Thyroid gland (tissue), 4 donors: ENCODE measurements around the gene LNPEP.

Source experiments
- POLR2A ChIP-seq, 2 donors: fragments of 450-650 bp; IDR thresholded peaks; one replicate each; pipeline ENCODE4 v1.6.1; 2017; ENCODE audit warnings: antibody characterized with exemption in 2 of 2, mild to moderate bottlenecking in 2 of 2, moderate library complexity in 1 of 2
- TF ChIP-seq, protein P1 (sequence below), 6 experiments: fragments of 200-600 bp in 3 of 6; fragments of 450-650 bp in 3 of 6; sonication (generic) in 3 of 6; IDR thresholded peaks; one replicate each; pipeline ENCODE4 v1.5.1; 2016 to 2019; ENCODE audit warnings: antibody characterized with exemption in 6 of 6, mild to moderate bottlenecking in 2 of 6, inconsistent platforms in 1 of 6, moderate library complexity in 1 of 6

DNA sequence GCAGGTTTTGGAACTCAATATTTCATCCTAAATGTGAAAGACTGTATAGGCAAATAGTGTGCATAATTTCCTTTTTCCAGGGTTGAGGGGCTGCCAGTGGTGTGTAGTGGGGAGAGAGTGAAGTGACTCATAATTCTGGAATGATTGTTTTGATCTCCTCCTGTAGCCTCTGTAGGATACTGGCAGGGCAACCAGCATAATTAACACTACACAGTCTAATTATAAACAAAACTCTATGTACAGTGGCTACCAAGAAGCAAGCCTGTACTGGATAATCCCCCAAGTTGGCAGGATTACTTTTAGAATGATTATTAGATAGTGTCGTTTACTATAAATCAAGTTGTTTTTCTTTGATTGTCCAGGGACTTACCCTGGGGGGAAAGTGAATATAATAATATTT, 32.2 kb downstream of the LNPEP start:
- TF ChIP-seq, protein P1, sequence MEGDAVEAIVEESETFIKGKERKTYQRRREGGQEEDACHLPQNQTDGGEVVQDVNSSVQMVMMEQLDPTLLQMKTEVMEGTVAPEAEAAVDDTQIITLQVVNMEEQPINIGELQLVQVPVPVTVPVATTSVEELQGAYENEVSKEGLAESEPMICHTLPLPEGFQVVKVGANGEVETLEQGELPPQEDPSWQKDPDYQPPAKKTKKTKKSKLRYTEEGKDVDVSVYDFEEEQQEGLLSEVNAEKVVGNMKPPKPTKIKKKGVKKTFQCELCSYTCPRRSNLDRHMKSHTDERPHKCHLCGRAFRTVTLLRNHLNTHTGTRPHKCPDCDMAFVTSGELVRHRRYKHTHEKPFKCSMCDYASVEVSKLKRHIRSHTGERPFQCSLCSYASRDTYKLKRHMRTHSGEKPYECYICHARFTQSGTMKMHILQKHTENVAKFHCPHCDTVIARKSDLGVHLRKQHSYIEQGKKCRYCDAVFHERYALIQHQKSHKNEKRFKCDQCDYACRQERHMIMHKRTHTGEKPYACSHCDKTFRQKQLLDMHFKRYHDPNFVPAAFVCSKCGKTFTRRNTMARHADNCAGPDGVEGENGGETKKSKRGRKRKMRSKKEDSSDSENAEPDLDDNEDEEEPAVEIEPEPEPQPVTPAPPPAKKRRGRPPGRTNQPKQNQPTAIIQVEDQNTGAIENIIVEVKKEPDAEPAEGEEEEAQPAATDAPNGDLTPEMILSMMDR (IDR thresholded peaks at IDR 0.05), result no peak
- no peak for TF ChIP-seq POLR2A (IDR thresholded peaks at IDR 0.05)
